HG03196 (cell line): ENCODE results near the gene ADAM12.

Experiments
- ATAC-seq: cut with Tn5 transposase; IDR thresholded peaks from one replicate; pipeline ENCODE4 v1.9.1; 2021; ENCODE audit not compliant: unreplicated experiment

The ADAM12 gene, protein sequence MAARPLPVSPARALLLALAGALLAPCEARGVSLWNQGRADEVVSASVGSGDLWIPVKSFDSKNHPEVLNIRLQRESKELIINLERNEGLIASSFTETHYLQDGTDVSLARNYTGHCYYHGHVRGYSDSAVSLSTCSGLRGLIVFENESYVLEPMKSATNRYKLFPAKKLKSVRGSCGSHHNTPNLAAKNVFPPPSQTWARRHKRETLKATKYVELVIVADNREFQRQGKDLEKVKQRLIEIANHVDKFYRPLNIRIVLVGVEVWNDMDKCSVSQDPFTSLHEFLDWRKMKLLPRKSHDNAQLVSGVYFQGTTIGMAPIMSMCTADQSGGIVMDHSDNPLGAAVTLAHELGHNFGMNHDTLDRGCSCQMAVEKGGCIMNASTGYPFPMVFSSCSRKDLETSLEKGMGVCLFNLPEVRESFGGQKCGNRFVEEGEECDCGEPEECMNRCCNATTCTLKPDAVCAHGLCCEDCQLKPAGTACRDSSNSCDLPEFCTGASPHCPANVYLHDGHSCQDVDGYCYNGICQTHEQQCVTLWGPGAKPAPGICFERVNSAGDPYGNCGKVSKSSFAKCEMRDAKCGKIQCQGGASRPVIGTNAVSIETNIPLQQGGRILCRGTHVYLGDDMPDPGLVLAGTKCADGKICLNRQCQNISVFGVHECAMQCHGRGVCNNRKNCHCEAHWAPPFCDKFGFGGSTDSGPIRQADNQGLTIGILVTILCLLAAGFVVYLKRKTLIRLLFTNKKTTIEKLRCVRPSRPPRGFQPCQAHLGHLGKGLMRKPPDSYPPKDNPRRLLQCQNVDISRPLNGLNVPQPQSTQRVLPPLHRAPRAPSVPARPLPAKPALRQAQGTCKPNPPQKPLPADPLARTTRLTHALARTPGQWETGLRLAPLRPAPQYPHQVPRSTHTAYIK

DNA sequence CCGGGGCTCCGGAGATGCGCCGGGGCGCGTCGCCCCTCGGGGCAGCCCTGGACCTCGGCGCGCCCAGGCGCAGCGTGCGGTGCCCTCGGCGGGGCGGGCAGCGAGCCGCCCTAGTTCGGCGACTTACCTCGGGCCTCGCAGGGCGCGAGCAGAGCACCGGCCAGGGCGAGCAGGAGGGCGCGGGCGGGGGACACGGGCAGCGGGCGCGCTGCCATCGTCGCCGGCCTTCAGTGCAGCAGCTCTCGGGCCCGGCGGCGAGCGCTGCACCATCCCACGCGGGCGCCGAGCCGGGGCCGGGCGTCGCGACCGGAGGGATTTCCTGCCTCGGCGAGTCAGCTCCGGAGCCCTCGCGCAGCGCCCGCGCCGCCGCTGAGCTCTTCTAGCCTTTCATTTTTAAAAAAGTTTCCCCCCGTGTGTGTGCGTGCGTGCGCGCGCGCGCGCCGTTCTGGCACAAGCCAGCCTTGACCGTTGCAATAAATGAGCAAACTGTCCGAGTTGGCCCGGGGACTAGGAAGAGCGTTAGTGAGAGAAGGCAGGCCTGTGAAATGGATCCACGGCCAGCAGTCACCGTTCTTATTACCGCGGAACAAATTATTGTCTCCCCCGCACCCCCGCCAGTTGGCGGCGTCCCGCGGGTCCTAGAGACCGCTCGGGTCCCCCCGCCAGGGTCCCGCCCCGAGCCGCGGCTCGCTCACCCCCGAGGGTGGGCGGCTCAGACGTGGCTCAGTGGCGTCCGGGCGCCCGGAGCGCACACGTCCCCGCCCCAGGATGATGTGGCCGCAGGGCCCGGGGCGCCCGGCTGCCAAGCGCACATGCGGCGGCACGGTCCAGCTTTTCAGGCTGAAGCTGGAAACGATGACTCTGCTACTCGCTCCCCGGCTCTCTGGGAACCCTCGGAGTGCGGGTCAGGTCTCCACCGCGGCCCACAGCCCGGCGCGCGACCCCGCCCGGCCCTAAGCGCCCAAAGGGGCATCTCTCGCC lies at the start of gene ADAM12:
Gene ADAM12 (minus strand): TSS at position 547 of the 981 bp plus-strand sequence. CDS start 332 bp downstream, at position 215.
- no peak for ATAC-seq

DNA sequence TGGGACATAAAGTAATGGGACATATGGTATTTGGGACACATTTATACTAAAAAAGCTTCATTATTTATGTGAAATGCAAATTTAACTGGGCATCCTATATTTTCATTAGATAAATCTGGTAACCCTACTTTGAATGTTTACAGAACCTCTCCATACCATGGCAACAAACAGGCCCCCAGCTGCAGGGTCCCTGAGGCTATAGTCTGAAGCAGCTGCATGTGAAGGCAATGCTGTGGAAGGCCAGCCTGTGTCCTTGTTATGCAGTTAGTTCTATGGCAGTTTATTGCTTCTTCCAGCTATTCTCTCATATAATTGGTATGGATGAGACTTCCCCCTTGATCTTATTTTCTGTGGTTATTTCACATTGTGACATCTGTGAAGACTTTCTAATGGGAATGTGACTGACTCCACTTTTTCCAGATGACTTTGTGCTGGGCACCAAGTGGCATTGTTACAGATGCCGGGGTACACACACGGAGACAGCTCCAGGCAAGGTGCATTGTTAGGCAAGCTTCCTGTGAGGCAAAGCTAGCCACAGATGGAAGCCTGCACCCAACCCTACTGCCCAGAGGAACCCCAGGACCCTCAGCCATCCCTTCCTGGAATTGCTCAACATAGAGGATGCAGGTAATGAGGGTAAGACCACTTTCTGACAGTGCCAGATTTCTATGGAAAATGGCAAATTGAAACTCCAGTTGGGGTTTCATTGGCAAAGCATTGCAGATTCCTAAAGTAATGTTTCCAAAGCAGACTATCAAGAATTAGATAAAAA lies 49.5 kb upstream of the ADAM12 start:
- no peak for ATAC-seq

DNA sequence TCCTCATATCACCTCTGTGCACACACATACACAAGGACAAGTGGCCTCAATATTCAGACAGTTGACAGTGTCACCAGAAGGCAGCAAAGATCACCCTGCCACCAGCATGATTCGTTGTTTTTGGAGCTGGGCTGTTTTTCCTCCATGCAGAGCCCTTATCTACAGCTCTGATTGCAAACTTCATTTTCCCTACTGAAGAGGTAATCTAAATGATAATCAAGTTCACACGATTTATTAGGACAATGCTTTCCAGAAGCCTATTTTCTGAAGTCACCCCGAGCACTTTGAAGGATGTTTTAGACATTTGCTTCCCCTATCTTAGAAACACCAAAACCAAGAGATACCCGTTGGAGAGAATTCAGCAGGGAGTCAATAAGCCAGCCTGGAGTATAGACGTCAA lies 46.0 kb upstream of the ADAM12 start:
- no peak for ATAC-seq

DNA sequence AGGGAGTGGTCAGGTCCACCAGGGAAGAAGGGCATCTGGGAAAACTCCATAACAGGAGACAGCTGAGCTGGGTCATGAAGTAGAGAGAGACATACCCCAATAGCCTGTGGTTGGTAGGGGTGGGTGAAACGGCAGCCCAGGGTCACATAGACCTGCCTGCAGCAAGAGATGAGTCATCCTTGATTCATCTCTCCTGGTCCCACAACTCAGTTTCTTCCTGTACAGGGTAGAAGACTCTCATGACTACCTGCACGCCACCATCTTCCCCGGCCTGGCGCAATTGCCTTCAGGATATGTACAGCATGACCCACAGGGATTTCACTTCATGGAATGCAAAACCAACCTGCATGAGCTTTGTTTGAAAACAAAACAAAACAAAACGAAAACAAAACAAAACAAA lies 45.1 kb upstream of the ADAM12 start:
- no peak for ATAC-seq

DNA sequence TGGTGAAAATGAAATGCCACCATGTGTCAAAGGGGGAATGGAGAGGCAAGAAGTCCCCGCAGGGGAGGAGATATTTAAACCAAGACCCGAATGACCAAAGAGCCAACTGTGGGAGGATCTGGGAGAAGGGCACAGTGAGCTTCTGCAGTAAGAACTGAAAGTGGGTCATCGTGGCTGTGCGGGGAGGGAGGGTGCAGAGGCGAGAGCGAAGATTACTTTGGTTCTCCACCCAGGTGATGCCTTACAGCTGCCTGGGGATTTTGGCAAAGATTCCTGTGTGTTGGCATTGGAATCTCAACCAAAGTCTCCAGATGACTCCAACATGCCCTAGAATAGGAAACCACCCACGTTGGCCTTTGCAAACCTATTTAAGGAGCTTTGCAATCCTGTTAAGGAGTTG lies 44.2 kb upstream of the ADAM12 start:
- no peak for ATAC-seq

DNA sequence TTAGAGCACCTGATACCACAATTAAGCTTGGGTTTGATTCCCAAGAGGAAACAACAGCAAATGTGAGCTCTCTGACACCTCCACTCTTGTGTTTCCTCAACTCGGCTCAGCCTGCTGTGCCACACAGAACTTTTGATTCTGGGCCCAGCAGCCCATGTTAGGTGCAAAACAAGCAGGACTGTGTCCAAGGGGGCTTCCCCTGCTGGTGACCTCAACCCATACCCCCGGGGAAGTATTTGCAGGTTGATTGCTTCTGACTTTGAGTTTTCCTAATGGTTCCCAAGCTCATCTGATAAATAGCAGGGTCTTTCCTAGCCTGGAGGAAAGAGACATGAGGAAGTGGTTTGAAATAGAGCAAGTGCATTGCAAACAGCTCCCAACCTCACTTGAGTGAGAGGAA lies 43.5 kb upstream of the ADAM12 start:
- ATAC-seq = no peak

DNA sequence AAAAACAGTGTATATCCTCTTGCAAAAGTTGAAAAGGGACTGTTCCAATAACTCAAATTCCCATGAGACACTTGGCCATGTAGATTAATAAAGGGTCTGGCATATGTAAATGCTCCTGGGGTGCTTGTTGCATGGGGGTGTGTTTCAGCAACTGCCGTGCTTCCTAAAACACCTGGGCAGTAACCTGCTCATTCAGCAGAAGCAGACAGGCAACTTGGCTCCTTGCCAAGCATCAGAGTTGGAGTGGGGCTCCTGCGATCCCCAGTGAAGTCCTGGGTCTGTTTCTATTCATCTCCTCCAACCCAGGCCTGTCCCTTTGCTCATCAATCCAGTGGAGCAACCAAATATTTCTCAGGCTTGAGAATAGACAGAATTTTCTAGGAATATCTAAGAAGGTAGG lies 42.2 kb upstream of the ADAM12 start:
- ATAC-seq = no peak

DNA sequence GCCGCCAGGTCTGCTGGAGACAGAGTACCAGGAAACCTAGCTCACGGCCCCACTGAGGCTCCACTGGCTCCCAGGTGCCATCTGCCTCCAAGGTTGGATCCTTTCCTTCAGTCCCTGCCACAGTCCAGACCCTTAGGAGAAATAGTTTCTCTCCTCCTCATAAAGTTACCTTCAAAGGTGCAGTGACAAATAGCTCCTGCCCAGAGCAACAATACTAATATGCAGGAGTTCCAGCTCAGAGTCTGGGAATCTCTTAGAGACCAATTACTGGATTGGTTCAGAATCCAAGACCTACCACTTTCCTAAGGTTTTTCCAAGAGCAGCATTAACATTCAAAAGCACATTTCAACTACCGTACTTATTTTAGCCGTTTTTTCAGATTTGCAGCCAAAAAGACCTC lies 41.0 kb upstream of the ADAM12 start:
- no peak for ATAC-seq

DNA sequence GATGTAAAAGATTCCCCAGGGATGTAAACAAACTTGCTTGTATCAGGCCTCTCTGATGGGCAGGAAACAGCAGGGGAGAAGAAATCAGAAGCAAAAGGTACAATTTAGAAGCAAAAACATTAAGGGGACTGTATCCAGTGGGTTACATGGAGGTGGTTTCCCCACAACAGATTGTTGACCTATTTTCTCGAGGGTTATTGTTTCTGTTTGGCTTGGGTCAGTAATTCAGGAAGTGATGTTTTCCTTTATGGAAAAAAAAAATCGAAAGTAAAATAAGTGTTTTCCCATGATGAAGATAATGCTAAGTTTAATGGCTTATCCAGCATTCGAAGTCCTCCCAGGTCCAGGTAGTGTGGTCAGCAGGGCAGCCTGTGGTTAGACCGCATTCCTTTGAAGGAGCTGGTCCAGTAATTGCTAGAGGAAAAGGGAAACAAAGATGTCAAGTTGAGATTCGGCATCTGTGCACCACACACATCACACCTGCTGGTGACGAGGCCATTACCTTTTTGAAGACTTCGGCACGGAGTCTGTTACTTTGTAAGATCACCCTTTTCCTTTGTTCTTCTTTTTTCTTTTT lies 37.3 kb upstream of the ADAM12 start:
- no peak for ATAC-seq

DNA sequence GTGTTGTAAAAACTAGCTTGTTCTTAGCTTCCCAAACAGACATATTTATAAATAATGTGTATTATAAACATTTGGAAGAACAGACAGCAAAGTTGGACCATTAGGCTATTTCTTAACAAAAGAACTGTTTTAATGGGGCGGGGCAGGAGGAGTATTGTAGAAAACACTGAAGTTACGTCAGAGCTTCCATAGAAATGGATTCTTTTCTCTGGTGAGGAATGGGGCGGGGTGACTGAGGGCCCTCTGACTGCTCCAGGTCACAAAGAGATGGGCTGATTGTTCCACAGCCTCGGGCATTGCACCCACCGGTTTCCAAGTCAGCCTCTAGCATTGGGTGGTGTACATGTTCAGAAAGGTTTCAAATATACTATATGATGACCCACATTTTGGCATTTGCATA lies 36.8 kb upstream of the ADAM12 start:
- ATAC-seq = no peak

DNA sequence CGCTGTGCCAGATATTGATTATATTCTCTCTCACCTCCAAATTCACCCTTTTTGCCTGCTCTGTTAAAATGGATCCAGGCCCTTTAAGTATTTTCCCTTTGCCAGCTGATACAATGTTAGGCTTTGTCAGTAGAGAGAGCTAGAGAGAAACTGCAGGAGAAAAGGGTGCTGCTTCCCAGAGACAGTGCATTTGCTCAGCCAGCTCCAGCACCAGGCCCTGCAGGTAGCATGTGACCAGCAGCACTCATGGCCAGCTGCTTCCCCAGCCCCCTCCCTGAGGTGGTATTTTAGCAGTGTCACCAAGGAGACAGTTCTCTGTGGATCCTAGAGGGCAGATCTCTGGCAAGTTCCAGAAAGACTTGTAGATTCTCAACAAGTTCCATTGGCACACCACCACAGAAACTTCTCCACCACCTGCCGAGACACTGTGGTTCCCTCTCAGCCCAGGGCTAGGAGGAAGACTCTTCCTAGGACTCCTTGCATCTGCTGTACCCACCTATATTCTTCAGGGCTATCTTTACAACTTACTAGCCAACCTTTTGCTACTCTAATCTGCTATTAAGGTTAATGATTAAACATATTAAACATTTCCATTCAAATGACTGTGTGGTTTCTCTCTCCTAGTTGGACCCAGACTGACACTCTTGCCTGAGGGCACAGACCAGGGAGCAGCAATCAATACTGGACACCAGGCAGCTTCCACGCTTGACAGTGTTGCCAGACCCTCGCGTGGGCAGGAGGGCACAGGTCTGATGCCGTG lies 35.6 kb upstream of the ADAM12 start:
- ATAC-seq = no peak

DNA sequence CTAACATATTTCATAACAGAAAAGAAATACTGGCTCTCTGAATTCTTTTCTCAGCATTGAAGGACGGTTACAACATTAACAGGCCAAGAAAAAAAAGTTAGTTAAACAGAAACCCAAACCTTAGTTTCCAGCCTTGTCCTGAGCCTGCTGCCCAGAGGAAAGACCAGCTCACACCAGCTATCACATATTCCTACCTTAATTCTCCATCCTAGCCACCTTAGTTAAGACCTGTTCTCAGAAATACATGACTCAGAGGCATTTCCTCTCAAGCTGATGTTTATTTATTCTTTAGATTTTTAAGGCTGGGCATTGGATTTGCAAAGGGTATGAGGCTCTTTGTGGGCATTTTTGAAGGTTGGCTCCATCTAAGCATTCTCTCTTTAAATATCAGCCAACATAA lies 34.3 kb upstream of the ADAM12 start:
- no peak for ATAC-seq

DNA sequence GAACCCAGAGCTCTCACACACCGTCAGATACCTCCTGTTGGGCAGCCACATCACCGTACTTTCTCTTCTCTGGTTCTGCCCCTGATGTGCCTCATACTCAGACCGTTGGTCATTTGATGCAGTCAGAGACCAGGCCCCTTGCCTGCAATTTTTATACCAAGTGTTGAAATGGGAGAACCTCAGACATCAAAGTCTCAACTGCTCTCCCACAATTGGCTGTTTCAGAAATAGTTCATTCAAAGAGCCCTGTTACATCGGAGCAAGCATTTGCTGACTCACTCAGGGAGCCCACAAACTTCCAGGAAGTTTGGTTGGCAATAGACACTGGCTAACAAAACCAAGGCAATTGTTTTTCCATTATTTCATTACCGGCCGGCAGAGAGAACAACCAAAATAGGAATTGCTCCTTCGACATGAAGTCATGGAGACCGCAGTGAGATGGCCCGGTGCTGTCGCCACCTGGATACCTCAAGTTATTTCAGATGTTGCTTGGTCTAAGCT lies 33.5 kb upstream of the ADAM12 start:
- no peak for ATAC-seq

DNA sequence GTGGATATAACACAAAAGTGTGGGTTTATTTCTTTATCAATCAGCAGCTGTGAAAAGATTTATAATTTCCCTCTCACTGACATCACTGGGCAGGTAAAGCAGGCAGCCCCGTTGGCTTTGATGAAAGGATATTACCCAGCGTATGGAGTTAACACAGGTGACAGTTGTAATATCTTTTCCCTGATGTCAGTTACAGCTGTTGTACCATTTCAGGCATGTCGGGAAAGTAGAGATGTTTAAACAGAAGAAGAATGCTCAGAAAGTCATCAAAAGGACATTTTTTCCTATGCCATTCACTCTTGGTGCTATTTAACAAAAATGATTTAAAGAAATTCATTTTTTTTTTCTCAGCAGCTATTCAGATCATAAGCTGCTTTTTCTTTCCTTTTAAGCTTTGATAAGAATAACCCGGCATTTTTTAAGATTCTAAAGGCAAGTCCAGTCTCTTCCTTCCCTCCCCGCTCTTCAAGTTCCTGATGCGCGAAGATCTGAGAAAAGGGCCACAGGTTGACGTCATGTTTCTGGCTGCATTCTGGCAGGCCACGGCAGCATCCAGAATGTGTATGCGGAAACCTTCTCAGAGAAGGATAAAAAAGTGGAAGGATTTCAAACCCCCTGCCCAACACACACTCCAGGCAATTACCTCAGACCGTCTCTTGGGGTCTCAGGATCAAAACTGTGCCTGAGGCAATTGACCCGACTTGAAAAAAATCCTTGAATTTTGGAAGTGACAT lies 32.5 kb upstream of the ADAM12 start:
- no peak for ATAC-seq

DNA sequence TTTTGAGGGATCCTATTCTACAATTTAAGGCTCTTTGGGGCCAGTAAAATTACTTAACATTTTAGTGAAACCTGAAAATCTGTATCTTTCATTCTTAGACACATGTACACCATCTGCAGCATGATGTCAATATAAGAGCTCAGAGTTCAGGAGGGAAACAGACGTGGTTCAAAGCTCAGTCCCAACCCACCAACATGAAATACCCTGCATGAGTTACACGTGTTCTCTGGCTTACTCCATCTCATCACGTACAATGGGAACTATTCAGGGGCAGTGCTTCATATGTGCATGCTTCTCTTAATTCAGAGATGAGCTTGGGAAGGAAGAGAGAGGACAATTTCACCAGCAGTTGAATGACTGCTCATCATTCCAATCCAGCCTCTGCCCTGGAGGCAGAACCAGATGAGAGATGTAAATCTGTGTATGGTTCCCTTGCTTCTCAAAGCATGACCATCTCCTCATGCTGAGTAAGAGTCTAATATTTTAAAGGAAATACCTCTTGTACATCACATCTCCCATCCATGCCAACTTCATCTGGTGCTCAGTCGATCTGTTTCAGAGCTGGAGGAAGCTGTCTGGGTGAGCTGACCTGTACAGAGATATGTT lies 29.0 kb upstream of the ADAM12 start:
- ATAC-seq = no peak

DNA sequence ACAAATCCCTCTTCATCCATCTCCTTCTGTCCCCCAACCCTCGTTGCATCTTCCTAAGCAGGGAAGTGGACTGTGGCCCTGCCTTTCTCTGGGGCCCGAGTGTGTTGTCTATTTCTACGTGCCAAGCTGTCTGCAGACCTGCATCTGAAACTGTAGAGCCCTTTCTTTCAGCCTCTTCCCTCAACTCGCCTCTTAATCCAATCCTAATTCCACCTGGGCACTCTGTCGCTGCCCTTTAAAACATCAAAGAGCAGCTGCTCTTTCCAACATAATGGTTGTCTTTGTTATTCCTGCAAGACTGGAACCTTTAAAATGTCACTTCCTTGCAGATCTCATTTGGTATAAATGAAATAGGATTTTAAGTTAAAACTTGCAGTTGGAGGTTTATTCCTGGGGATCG lies 21.5 kb upstream of the ADAM12 start:
- no peak for ATAC-seq

DNA sequence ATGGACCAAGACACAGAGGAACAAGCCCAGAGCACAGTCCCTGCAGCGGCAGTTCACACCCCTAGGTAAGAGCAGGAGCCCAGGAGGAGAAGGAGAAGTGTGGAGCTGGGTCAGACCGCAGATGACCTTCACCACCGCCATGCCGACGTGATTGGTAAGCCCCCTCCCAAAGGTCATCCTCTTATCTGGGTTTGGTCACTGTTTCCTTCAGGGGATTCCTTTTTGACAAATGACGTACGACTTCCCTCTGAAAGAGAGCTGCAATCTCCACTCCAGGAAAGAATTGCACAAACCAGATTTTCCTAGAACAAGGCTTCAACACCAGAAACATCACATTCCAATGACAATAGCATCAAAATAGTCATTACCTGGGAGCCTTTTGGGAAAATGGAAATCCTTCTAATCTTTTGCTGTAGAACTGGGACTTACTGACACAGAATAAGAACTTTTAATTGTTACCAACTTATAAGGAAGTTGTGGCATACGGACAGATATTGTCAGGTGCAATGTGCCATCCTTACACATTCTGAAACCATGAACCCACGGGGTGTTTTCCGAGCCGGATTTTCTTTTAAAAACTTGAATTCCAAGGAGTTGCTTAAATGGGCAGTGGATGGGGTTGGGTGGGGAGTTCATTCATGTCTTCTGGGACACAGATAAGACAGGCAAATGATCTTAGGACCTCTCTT lies 20.8 kb upstream of the ADAM12 start:
- ATAC-seq = no peak
